Measurements from ENCODE around the gene LRP1.

DNA sequence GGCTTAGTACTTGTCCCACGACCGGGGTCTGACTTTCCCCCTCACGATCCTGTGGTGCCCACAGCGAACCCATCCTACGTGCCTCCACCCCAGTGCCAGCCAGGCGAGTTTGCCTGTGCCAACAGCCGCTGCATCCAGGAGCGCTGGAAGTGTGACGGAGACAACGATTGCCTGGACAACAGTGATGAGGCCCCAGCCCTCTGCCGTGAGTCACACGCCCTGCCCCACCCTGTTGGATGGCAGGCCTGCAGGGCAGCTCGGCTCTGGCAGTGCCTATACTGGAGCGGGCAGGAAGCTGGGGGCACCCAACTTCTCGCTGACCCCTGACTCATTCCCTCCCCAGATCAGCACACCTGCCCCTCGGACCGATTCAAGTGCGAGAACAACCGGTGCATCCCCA is 37.5 kb downstream of the LRP1 start:
- TF ChIP-seq EZH2 (IDR thresholded peaks at IDR 0.05; ENCODE audit: low read length): no peak
- TF ChIP-seq, protein P1, sequence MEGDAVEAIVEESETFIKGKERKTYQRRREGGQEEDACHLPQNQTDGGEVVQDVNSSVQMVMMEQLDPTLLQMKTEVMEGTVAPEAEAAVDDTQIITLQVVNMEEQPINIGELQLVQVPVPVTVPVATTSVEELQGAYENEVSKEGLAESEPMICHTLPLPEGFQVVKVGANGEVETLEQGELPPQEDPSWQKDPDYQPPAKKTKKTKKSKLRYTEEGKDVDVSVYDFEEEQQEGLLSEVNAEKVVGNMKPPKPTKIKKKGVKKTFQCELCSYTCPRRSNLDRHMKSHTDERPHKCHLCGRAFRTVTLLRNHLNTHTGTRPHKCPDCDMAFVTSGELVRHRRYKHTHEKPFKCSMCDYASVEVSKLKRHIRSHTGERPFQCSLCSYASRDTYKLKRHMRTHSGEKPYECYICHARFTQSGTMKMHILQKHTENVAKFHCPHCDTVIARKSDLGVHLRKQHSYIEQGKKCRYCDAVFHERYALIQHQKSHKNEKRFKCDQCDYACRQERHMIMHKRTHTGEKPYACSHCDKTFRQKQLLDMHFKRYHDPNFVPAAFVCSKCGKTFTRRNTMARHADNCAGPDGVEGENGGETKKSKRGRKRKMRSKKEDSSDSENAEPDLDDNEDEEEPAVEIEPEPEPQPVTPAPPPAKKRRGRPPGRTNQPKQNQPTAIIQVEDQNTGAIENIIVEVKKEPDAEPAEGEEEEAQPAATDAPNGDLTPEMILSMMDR (optimal IDR thresholded peaks at IDR 0.05 in 1 of 3, IDR thresholded peaks at IDR 0.05 in 1 of 3, conservative IDR thresholded peaks at IDR 0.05 in 1 of 3; ENCODE audit: extremely low read depth in 1 of 3, insufficient read depth in 2 of 3, low read length in 3 of 3): no peak
